K562 (cell line): ENCODE results near the gene CA5B. TPM values are rescaled to one million over a fixed set of nuclear protein-coding genes. Genes with fewer than 3 reads are reported as not detected.

Experiments
- ATAC-seq: fragments of 200-7000 bp; cut with Tn5 transposase; 3 replicates; pipeline ENCODE4 v1.9.1; 2020; ENCODE audit warnings: moderate library complexity
- BruUV-seq: library from RNA; stranded (reverse); fragments of 400-500 nt; replicated peaks from 2 replicates; lab custom pipeline; 2021; lab: Mats Ljungman, UMichigan
- CTCF ChIA-PET: fragments of 300-600 bp; formaldehyde crosslinking; extraction: SDS; loops from one replicate; lab custom pipeline; 2021; ENCODE audit warnings: low intra/inter-chr PET ratio; lab: Yijun Ruan, JAX
- POLR2A ChIA-PET: fragments of 300-600, 350-650 bp; sonication (Branson Sonifier 250); formaldehyde crosslinking; extraction: SDS; loops from one replicate; lab custom pipeline; 2021; ENCODE audit warnings: antibody characterized with exemption, inconsistent platforms; lab: Yijun Ruan, JAX
- DNase-seq, 4 experiments: peaks; one replicate each; pipeline versions ENCODE4 v3.0.0 to v3.0.0-alpha.2; 2011 to 2018; ENCODE audit warnings: low spot score in 3 of 4, mixed read lengths in 3 of 4; ENCODE audit errors: extremely low read depth in 1 of 4
- FAIRE-seq: peaks from 2 replicates; lab custom pipeline; 2011; peaks lifted over from hg19 to GRCh38; lab: Jason Lieb, UNC
- H2AFZ ChIP-seq: 2 replicates; pipeline ENCODE4 v1.6.0; 2011; ENCODE audit warnings: low read depth, low read length, control low read depth, inconsistent platforms
- H3K27ac ChIP-seq: fragments of 200-600 bp; 3 replicates; pipeline ENCODE4 v1.8.0; 2011; ENCODE audit warnings: low read depth, mild to moderate bottlenecking, control low read depth, inconsistent platforms, low read length, moderate library complexity, mixed read lengths; ENCODE audit errors: extremely low read depth
- H3K27me3 ChIP-seq, 2 experiments: fragments of 300-600 bp in 1 of 2; 2 replicates in 1 of 2; 3 replicates in 1 of 2; pipeline versions ENCODE4 v1.6.0 to v1.8.0; 2011; ENCODE audit warnings: inconsistent platforms in 2 of 2, low read length in 2 of 2, mild to moderate bottlenecking in 1 of 2, mixed read lengths in 1 of 2, moderate library complexity in 1 of 2; ENCODE audit not compliant: control insufficient read depth in 2 of 2, insufficient read depth in 2 of 2
- H3K36me3 ChIP-seq: fragments of 300-600 bp; 3 replicates; pipeline ENCODE4 v1.8.0; 2011; ENCODE audit warnings: mild to moderate bottlenecking, low read length, inconsistent platforms; ENCODE audit not compliant: control insufficient read depth, insufficient read depth
- H3K4me1 ChIP-seq, 2 experiments: fragments of 200-600 bp in 1 of 2; replicated peaks in 1 of 2; 2 replicates in 1 of 2; 3 replicates in 1 of 2; pipeline versions ENCODE4 v1.5.1 to v1.8.0; 2011; ENCODE audit warnings: inconsistent platforms in 2 of 2, low read length in 2 of 2, mild to moderate bottlenecking in 1 of 2, mixed read lengths in 1 of 2, moderate library complexity in 1 of 2; ENCODE audit not compliant: control insufficient read depth in 2 of 2, insufficient read depth in 2 of 2
- H3K4me2 ChIP-seq: 2 replicates; pipeline ENCODE4 v1.6.1; 2011; ENCODE audit warnings: low read length, control low read depth, inconsistent platforms, mixed read lengths; ENCODE audit not compliant: insufficient read depth
- H3K4me3 ChIP-seq: fragments of 200-600 bp; sonication (generic), shearing (Covaris generic); 2 replicates; pipeline ENCODE4 v1.5.1; 2016; ENCODE audit warnings: control low read depth, inconsistent platforms
- H3K79me2 ChIP-seq: fragments of 200-600 bp; 3 replicates; pipeline ENCODE4 v1.8.0; 2011; ENCODE audit warnings: low read length, inconsistent platforms; ENCODE audit not compliant: control insufficient read depth, insufficient read depth
- H3K9ac ChIP-seq, 2 experiments: 2 replicates each; pipeline versions ENCODE4 v1.6.0 to v1.6.1; 2011; ENCODE audit warnings: low read depth in 2 of 2, low read length in 2 of 2, control low read depth in 1 of 2, inconsistent platforms in 1 of 2, mild to moderate bottlenecking in 1 of 2, mixed read lengths in 1 of 2; ENCODE audit not compliant: insufficient read depth in 1 of 2
- H3K9me1 ChIP-seq: one replicate; pipeline ENCODE4 v1.6.0; 2011; ENCODE audit warnings: inconsistent platforms, mild to moderate bottlenecking, low read length, moderate library complexity; ENCODE audit not compliant: control insufficient read depth, insufficient read depth
- H3K9me3 ChIP-seq: replicated peaks from 2 replicates; pipeline ENCODE4 v1.5.1; 2011; ENCODE audit warnings: low read depth, low read length, inconsistent platforms; ENCODE audit not compliant: control insufficient read depth, insufficient read depth
- H4K20me1 ChIP-seq: replicated peaks from 2 replicates; pipeline ENCODE4 v1.6.1; 2011; ENCODE audit warnings: low read length, inconsistent platforms, mixed read lengths; ENCODE audit not compliant: control insufficient read depth, insufficient read depth
- ASH1L ChIP-seq: fragments of 450-650 bp; IDR thresholded peaks from 2 replicates; pipeline ENCODE4 v1.6.1; 2018; ENCODE audit warnings: borderline replicate concordance, mild to moderate bottlenecking, low read depth; ENCODE audit not compliant: partially characterized antibody
- ELF4 ChIP-seq: fragments of 450-650 bp; formaldehyde crosslinking; IDR thresholded peaks from 2 replicates; pipeline ENCODE4 v1.4.0; 2022; ENCODE audit warnings: missing genetic modification characterization
- IFI16 ChIP-seq: fragments of 250-450 bp; sonication (Bioruptor Pico); IDR thresholded peaks from 2 replicates; pipeline ENCODE4 v2.1.2; 2022; ENCODE audit warnings: mild to moderate bottlenecking, inconsistent platforms
- IRF1 ChIP-seq: sonication (generic); formaldehyde crosslinking; IDR thresholded peaks from 2 replicates; pipeline ENCODE4 v1.8.0; 2022; ENCODE audit warnings: missing genetic modification reagents, mild to moderate bottlenecking, borderline replicate concordance
- NCOA6 ChIP-seq: fragments of 450-650 bp; IDR thresholded peaks from 2 replicates; pipeline ENCODE4 v1.6.1; 2017; ENCODE audit warnings: mild to moderate bottlenecking
- NRF1 ChIP-seq, 2 experiments: fragments of 450-650 bp; IDR thresholded peaks in 1 of 2; conservative IDR thresholded peaks in 1 of 2; 2 replicates each; pipeline ENCODE4 v1.6.1; 2014; ENCODE audit warnings: mild to moderate bottlenecking in 2 of 2
- POLR2H ChIP-seq: IDR thresholded peaks from 2 replicates; pipeline ENCODE4 v1.6.1; 2016; ENCODE audit warnings: missing genetic modification characterization, low read depth, mild to moderate bottlenecking, control low read depth, missing compliant biosample characterization, moderate library complexity
- SMARCB1 ChIP-seq: IDR thresholded peaks from 2 replicates; pipeline ENCODE4 v1.6.1; 2011; ENCODE audit warnings: improper control_type of control experiment, low read depth; ENCODE audit not compliant: insufficient read length
- ZNF398 ChIP-seq: fragments of 250-450 bp; sonication (Bioruptor Pico); IDR thresholded peaks from 2 replicates; pipeline ENCODE4 v1.8.0; 2021; ENCODE audit warnings: moderate library complexity, mild to moderate bottlenecking, inconsistent platforms
- ZNF445 ChIP-seq: fragments of 250-450 bp; sonication (Bioruptor Pico); IDR thresholded peaks from 2 replicates; pipeline ENCODE4 v1.4.0; 2020; ENCODE audit warnings: low read depth, mild to moderate bottlenecking, moderate library complexity
- WGBS: fragments of 100-300 bp; shearing (Covaris generic); methylation state at CpG from one replicate; pipeline ENCODE4 v1.1.6; 2016; ENCODE audit warnings: low coverage, mixed read lengths; ENCODE audit not compliant: insufficient coverage; ENCODE audit errors: missing lambda C conversion rate; 5-methylcytosine and 5-hydroxymethylcytosine counted together
- in situ Hi-C: fragments of 300-500 bp; cut with MboI; formaldehyde crosslinking; loops from 4 replicates; pipeline ENCODE4 v1.15.0; 2018; ENCODE audit warnings: inconsistent platforms, mixed read lengths
- intact Hi-C: fragments of 100-400 bp; cut with micrococcal nuclease; formaldehyde crosslinking; loops from 2 replicates; pipeline ENCODE4 v1.14.2; 2022
- polyA plus RNA-seq, 8 experiments: library from polyadenylated mRNA; depleted of rRNA in 4 of 8; stranded (reverse) in 5 of 8; unstranded in 3 of 8; fragments of >200 nt; fragmentation: Nextera tagmentation in 2 of 8; fragmentation: Illumina TruSeq in 1 of 8; extraction: Ambion mirVana in 2 of 8; extraction: Trizol in 1 of 8; gene quantifications; 2 replicates each; pipeline versions ENCODE4 v1.2.1 to v1.2.3, GENCODE V29; 2011 to 2014; ENCODE audit warnings: inconsistent platforms in 1 of 8, missing spikeins in 1 of 8
- total RNA-seq, 7 experiments: library from RNA; depleted of rRNA in 6 of 7; stranded (reverse); fragments of >200 nt in 6 of 7; fragmentation: Illumina TruSeq in 2 of 7; extraction: Trizol in 2 of 7; gene quantifications; 2 replicates each; pipeline versions ENCODE4 v1.2.1 to v1.2.3, GENCODE V29; 2011 to 2021; ENCODE audit warnings: low replicate concordance in 1 of 7

The CA5B gene
- total and polyA plus RNA-seq, 9 of the 15 experiments (the other 6 are each of a cell fraction or from before 2014, with no cell fraction given) = 0.55 to 3.7 (median 2.6) TPM

- intact Hi-C loops (no loop called here), in situ Hi-C loops (no loop called here)
- POLR2A ChIA-PET = interaction anchor here (0.6 kb wide), 1 partner anchor 55 kb away, joined by 3 read pairs; no protein-coding TSS in a partner anchor
These were observed 10.8 kb downstream of the CA5B start for GRCh38 chrX:15748841-15749240.

More at GRCh38 chrX:15748841-15749240, 10.8 kb downstream of the CA5B start:
- H3K9me3 ChIP-seq = no peaks in the 10 kb centered on the region
- no peak for ATAC-seq
- CTCF ChIA-PET = no interaction called here
- FAIRE-seq = no peak
- no TSS peak for BruUV-seq
- H3K4me2 ChIP-seq = no peak overlapping the region
- H4K20me1 ChIP-seq = no peaks in the 10 kb centered on the region
- no peak for TF ChIP-seq NRF1 (conservative IDR thresholded peaks at IDR 0.05 in 1 of 2, IDR thresholded peaks at IDR 0.05 in 1 of 2)
- TF ChIP-seq POLR2H (tag) = no peak
- no peak for TF ChIP-seq NCOA6
- TF ChIP-seq ELF4 = no peak
- no peak for TF ChIP-seq ZNF398 (CRISPR knock-in tag)
- no peak for TF ChIP-seq ZNF445 (CRISPR knock-in tag)
- no peak for TF ChIP-seq IRF1 (CRISPR knock-in tag)
- TF ChIP-seq IFI16 (CRISPR knock-in tag) = no peak
- TF ChIP-seq SMARCB1 = no peak
- no peak for TF ChIP-seq ASH1L
- H3K27ac ChIP-seq = no peak overlapping the region
- H3K9ac ChIP-seq = no peak overlapping the region
- no peaks in the 10 kb centered on the region for H3K79me2 ChIP-seq
- peaks cover 0 to 4% of the 10 kb centered on the region in 2 experiments; a peak in 3 of 5 replicates for H3K4me1 ChIP-seq
- no peaks in the 10 kb centered on the region for H3K9me1 ChIP-seq
- H3K27me3 ChIP-seq = no peaks in the 10 kb centered on the region
- DNase-seq = no peak
- H3K36me3 ChIP-seq = no peaks in the 10 kb centered on the region
- WGBS = 80% methylated on average over 2 of the region's 3 CpGs
- H3K4me3 ChIP-seq = no peak overlapping the region
- no peak overlapping the region for H2AFZ ChIP-seq
